Measurements from ENCODE around the gene PCDHA11.
"Not testable (repeated sequence)": the region's sequence is repeated elsewhere in the genome, so short reads cannot be mapped to it uniquely, and the experiment has no call there.

Gene PCDHA11

DNA sequence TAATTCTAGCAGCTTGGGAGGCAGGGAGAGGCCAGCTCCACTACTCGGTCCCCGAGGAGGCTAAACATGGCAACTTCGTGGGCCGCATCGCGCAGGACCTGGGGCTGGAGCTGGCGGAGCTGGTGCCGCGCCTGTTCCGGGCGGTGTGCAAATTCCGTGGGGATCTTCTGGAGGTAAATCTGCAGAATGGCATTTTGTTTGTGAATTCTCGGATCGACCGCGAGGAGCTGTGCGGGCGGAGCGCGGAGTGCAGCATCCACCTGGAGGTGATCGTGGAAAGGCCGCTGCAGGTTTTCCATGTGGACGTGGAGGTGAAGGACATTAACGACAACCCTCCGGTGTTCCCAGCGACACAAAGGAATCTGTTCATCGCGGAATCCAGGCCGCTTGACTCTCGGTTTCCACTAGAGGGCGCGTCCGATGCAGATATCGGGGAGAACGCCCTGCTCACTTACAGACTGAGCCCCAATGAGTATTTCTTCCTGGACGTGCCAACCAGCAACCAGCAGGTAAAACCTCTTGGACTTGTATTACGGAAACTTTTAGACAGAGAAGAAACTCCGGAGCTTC lies 34.2 kb upstream of the PCDHA11 start:
- not testable (repeated sequence) for H3K27ac ChIP-seq (ENCODE audit: low read depth, low read length); H3K36me3 ChIP-seq (ENCODE audit: insufficient read depth, low read length); H3K4me3 ChIP-seq (ENCODE audit: low read depth in 1 of 2, low read length in 2 of 2); H3K9me3 ChIP-seq (ENCODE audit: low read length); H3K4me1 ChIP-seq (ENCODE audit: insufficient read depth, low read length); H3K9ac ChIP-seq (ENCODE audit: low read length); H3K27me3 ChIP-seq (ENCODE audit: control insufficient read depth in 1 of 2, insufficient read depth in 2 of 2, low read length in 2 of 2)

DNA sequence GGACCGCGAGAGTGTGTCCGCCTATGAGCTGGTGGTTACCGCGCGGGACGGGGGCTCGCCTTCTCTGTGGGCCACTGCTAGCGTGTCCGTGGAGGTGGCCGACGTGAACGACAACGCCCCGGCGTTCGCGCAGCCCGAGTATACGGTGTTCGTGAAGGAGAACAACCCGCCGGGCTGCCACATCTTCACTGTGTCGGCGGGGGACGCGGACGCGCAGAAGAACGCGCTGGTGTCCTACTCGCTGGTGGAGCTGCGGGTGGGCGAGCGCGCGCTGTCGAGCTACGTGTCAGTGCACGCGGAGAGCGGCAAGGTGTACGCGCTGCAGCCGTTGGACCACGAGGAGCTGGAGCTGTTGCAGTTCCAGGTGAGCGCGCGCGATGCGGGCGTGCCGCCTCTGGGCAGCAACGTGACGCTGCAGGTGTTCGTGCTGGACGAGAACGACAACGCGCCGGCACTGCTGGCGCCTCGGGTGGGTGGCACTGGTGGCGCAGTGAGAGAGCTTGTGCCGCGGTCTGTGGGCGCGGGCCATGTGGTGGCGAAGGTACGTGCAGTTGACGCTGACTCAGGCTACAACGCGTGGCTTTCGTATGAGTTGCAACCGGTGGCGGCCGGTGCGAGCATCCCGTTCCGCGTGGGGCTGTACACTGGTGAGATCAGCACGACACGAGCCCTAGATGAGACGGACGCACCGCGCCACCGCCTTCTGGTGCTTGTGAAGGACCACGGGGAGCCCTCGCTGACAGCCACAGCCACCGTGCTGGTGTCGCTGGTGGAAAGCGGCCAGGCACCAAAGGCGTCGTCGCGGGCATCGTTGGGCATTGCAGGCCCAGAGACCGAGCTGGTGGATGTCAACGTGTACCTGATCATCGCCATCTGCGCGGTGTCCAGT lies 32.9 kb upstream of the PCDHA11 start:
- Histone ChIP-seq H3K9ac (ENCODE audit: low read length) (no peak overlapping the region), H3K9me3 (ENCODE audit: low read length) (peaks cover 9% of the 10 kb centered on the region), H3K36me3 (ENCODE audit: insufficient read depth, low read length) (no peaks in the 10 kb centered on the region), H3K4me1 (ENCODE audit: insufficient read depth, low read length) (no peaks in the 10 kb centered on the region), H3K4me3 (ENCODE audit: low read depth in 1 of 2, low read length in 2 of 2) (no peak overlapping the region), H3K27ac (ENCODE audit: low read depth, low read length) (no peak overlapping the region), H3K27me3 (ENCODE audit: control insufficient read depth in 1 of 2, insufficient read depth in 2 of 2, low read length in 2 of 2) (no peaks in the 10 kb centered on the region)

DNA sequence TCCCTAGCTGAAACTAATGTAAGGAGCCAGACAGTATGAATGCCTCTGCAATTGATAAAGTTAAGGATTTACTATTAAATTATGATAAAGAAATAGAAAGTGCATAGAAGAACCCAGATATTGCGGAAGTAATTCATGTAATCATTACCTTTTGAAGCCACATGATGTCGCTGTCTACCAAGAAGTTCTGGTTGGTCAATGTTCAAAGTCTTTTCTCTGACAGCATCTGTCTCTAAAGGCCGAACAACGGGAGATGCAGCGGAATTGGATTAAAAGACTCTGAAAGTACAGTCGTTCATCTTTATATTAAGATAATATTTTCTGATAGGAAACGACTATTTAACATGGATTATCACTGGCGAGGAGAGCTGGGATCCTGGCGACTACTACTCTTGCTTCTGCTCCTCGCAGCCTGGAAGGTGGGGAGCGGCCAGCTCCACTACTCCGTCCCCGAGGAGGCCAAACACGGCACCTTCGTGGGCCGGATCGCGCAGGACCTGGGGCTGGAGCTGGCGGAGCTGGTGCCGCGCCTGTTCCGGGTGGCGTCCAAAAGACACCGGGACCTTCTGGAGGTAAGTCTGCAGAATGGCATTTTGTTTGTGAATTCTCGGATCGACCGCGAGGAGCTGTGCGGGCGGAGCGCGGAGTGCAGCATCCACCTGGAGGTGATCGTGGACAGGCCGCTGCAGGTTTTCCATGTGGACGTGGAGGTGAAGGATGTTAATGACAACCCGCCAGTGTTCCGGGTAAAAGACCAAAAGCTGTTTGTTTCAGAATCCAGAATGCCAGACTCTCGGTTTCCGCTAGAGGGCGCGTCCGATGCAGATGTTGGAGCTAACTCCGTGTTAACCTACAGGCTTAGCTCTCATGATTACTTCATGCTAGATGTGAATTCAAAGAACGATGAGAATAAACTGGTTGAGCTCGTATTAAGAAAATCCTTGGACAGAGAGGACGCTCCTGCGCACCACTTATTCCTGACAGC lies 27.5 kb upstream of the PCDHA11 start, which contains the start of gene PCDHA8:
Gene PCDHA8, plus strand, starts transcription at position 210 of the 985 bp plus-strand sequence. Its CDS starts 135 bp downstream, at position 345.
- Histone ChIP-seq H3K4me1 (ENCODE audit: insufficient read depth, low read length) (no peaks in the 10 kb centered on the region), H3K27ac (ENCODE audit: low read depth, low read length) (no peak within 1 kb of the TSS), H3K9me3 (ENCODE audit: low read length) (no peaks in the 10 kb centered on the region), H3K36me3 (ENCODE audit: insufficient read depth, low read length) (no peaks in the 10 kb centered on the region), H3K9ac (ENCODE audit: low read length) (no peak within 1 kb of the TSS), H3K27me3 (ENCODE audit: control insufficient read depth in 1 of 2, insufficient read depth in 2 of 2, low read length in 2 of 2) (no peaks in the 10 kb centered on the region), H3K4me3 (ENCODE audit: low read depth in 1 of 2, low read length in 2 of 2) (no peak within 1 kb of the TSS)

DNA sequence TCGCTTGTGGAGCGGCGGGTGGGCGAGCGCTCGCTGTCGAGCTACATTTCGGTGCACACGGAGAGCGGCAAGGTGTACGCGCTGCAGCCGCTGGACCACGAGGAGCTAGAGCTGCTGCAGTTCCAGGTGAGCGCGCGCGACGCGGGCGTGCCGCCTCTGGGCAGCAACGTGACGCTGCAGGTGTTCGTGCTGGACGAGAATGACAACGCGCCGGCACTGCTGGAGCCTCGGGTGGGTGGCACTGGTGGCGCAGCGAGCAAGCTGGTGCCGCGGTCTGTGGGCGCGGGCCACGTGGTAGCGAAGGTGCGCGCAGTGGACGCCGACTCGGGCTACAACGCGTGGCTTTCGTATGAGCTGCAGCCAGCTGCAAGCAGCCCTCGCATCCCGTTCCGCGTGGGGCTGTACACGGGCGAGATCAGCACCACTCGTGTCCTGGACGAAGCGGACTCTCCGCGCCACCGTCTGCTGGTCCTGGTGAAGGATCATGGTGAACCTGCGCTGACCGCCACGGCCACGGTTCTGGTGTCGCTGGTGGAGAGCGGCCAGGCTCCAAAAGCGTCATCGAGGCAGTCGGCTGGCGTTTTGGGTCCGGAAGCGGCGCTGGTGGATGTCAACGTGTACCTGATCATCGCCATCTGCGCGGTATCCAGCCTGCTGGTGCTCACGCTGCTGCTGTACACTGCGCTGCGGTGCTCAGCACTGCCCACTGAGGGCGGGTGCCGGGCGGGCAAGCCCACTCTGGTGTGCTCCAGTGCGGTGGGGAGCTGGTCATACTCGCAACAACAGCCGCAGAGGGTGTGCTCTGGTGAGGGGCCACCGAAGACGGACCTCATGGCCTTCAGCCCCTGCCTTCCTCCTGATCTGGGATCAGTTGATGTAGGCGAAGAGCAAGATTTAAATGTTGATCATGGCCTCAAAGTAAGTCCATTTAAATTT lies 25.7 kb upstream of the PCDHA11 start:
- Histone ChIP-seq H3K4me3 (ENCODE audit: low read depth in 1 of 2, low read length in 2 of 2) (no peak overlapping the region), H3K4me1 (ENCODE audit: insufficient read depth, low read length) (no peaks in the 10 kb centered on the region), H3K27me3 (ENCODE audit: control insufficient read depth in 1 of 2, insufficient read depth in 2 of 2, low read length in 2 of 2) (no peaks in the 10 kb centered on the region), H3K27ac (ENCODE audit: low read depth, low read length) (no peak overlapping the region), H3K9me3 (ENCODE audit: low read length) (no peaks in the 10 kb centered on the region), H3K9ac (ENCODE audit: low read length) (no peak overlapping the region), H3K36me3 (ENCODE audit: insufficient read depth, low read length) (no peaks in the 10 kb centered on the region)

DNA sequence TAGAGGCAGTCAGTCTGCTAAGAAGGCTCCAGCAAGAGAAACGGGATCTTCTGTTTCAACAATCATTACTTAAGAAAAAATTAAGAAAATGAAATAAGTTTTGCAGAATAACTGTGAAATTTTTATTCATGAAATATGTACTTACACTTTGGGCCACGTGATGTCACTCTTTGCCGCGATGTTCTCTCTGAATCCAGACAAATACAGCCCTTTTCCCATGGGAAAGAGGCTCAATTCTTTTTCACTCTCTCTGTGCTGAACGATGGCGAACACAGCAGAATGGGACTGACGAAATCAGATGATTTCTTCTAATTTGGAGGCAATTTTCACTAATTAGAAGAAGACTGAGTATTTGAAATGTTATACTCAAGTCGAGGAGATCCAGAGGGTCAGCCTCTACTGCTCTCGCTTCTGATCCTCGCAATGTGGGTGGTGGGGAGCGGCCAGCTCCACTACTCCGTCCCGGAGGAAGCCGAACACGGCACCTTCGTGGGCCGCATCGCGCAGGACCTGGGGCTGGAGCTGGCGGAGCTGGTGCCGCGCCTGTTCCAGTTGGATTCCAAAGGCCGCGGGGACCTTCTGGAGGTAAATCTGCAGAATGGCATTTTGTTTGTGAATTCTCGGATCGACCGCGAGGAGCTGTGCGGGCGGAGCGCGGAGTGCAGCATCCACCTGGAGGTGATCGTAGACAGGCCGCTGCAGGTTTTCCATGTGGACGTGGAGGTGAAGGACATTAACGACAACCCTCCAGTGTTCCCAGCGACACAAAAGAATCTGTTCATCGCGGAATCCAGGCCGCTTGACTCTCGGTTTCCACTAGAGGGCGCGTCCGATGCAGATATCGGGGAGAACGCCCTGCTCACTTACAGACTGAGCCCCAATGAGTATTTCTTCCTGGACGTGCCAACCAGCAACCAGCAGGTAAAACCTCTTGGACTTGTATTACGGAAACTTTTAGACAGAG lies 20.3 kb upstream of the PCDHA11 start, which contains the start of gene PCDHA9:
Gene PCDHA9, plus strand, starts transcription at position 244 of the 964 bp plus-strand sequence. Its CDS starts 114 bp downstream, at position 358.
- H3K36me3 ChIP-seq (ENCODE audit: insufficient read depth, low read length); H3K27ac ChIP-seq (ENCODE audit: low read depth, low read length); H3K4me3 ChIP-seq (ENCODE audit: low read depth in 1 of 2, low read length in 2 of 2); H3K27me3 ChIP-seq (ENCODE audit: control insufficient read depth in 1 of 2, insufficient read depth in 2 of 2, low read length in 2 of 2); H3K9ac ChIP-seq (ENCODE audit: low read length); H3K4me1 ChIP-seq (ENCODE audit: insufficient read depth, low read length); H3K9me3 ChIP-seq (ENCODE audit: low read length): not testable (repeated sequence)

DNA sequence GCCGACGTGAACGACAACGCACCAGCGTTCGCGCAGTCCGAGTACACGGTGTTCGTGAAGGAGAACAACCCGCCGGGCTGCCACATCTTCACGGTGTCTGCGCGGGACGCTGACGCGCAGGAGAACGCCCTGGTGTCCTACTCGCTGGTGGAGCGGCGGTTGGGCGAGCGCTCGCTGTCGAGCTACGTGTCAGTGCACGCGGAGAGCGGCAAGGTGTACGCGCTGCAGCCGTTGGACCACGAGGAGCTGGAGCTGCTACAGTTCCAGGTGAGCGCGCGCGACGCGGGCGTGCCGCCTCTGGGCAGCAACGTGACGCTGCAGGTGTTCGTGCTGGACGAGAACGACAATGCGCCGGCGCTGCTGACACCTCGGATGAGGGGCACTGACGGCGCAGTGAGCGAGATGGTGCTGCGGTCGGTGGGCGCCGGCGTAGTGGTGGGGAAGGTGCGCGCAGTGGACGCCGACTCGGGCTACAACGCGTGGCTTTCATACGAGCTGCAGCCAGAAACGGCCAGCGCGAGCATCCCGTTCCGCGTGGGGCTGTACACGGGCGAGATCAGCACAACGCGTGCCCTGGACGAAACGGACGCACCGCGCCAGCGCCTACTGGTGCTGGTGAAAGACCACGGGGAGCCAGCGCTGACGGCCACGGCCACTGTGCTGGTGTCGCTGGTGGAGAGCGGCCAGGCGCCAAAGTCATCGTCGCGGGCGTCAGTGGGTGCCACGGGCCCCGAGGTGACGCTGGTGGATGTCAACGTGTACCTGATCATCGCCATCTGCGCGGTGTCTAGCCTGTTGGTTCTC lies 18.7 kb upstream of the PCDHA11 start:
- H3K9ac ChIP-seq (ENCODE audit: low read length); H3K9me3 ChIP-seq (ENCODE audit: low read length); H3K4me3 ChIP-seq (ENCODE audit: low read depth in 1 of 2, low read length in 2 of 2); H3K36me3 ChIP-seq (ENCODE audit: insufficient read depth, low read length); H3K4me1 ChIP-seq (ENCODE audit: insufficient read depth, low read length); H3K27ac ChIP-seq (ENCODE audit: low read depth, low read length); H3K27me3 ChIP-seq (ENCODE audit: control insufficient read depth in 1 of 2, insufficient read depth in 2 of 2, low read length in 2 of 2): not testable (repeated sequence)

DNA sequence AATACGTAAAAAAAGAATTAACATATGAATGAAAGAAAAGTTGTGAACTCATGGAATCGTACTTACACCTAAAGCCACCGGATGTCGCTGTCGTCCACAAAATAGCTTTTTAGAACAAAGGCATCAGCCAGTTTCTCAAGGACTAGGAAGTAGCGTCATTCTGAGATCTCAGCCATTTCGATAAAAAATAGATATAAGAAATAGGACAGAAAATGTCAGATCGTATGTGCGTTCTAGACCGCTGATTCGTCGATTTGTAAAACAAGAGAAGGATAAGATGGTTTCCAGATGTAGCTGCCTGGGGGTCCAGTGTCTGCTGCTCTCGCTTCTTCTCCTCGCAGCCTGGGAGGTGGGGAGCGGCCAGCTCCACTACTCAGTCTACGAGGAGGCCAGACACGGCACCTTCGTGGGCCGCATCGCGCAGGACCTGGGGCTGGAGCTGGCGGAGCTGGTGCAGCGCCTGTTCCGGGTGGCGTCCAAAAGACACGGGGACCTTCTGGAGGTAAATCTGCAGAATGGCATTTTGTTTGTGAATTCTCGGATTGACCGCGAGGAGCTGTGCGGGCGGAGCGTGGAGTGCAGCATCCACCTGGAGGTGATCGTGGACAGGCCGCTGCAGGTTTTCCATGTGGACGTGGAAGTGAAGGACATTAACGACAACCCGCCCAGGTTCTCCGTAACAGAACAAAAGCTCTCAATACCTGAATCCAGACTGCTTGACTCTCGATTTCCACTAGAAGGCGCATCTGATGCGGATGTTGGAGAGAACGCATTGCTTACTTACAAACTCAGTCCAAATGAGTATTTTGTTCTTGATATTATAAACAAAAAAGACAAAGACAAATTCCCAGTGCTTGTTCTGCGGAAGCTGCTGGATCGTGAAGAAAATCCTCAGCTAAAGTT lies 12.7 kb upstream of the PCDHA11 start, which contains the start of gene PCDHA10:
Gene PCDHA10, plus strand, starts transcription at position 126 of the 903 bp plus-strand sequence. Its CDS starts 152 bp downstream, at position 278.
- H3K27me3 ChIP-seq (ENCODE audit: control insufficient read depth in 1 of 2, insufficient read depth in 2 of 2, low read length in 2 of 2) = no peaks in the 10 kb centered on the region
- H3K4me3 ChIP-seq (ENCODE audit: low read depth in 1 of 2, low read length in 2 of 2) = no peak within 1 kb of the TSS
- H3K4me1 ChIP-seq (ENCODE audit: insufficient read depth, low read length) = no peaks in the 10 kb centered on the region

DNA sequence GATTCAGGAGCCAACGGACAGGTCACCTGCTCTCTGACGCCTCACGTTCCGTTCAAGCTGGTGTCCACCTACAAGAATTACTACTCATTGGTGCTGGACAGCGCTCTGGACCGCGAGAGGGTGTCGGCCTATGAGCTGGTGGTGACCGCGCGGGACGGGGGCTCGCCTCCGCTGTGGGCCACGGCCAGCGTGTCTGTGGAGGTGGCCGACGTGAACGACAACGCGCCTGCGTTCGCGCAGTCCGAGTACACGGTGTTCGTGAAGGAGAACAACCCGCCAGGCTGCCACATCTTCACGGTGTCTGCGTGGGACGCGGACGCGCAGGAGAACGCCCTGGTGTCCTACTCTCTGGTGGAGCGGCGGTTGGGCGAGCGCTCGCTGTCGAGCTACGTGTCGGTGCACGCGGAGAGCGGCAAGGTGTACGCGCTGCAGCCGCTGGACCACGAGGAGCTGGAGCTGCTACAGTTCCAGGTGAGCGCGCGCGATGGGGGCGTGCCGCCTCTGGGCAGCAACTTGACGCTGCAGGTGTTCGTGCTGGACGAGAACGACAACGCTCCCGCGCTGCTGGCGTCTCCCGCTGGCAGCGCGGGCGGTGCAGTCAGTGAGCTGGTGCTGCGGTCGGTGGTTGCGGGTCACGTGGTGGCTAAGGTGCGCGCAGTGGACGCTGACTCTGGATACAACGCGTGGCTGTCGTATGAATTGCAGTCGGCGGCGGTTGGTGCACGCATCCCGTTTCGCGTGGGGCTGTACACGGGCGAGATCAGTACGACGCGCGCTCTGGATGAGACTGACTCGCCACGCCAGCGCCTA lies 11.4 kb upstream of the PCDHA11 start:
- H3K36me3 ChIP-seq (ENCODE audit: insufficient read depth, low read length) = no peaks in the 10 kb centered on the region
- H3K9me3 ChIP-seq (ENCODE audit: low read length) = peaks cover 4% of the 10 kb centered on the region
- H3K27me3 ChIP-seq (ENCODE audit: control insufficient read depth in 1 of 2, insufficient read depth in 2 of 2, low read length in 2 of 2) = no peaks in the 10 kb centered on the region
- H3K4me3 ChIP-seq (ENCODE audit: low read depth in 1 of 2, low read length in 2 of 2) = no peak overlapping the region
- H3K4me1 ChIP-seq (ENCODE audit: insufficient read depth, low read length) = no peaks in the 10 kb centered on the region
- no peak overlapping the region for H3K9ac ChIP-seq (ENCODE audit: low read length)
- no peak overlapping the region for H3K27ac ChIP-seq (ENCODE audit: low read depth, low read length)

More for the DNA sequence above, 12.7 kb upstream of the PCDHA11 start, which contains the start of gene PCDHA10:
- H3K9me3 ChIP-seq (ENCODE audit: low read length) = peaks cover 4% of the 10 kb centered on the region
- H3K36me3 ChIP-seq (ENCODE audit: insufficient read depth, low read length) = no peaks in the 10 kb centered on the region
- H3K27ac ChIP-seq (ENCODE audit: low read depth, low read length) = no peak within 1 kb of the TSS
- H3K9ac ChIP-seq (ENCODE audit: low read length) = no peak within 1 kb of the TSS

All from muscle layer of colon (tissue), 2 donors.